Breast epithelium (tissue), 4 donors: ENCODE results near the gene SNPH. TPM values are rescaled to one million over a fixed set of nuclear protein-coding genes. Genes with fewer than 3 reads are reported as not detected.

Source experiments
- DNase-seq, 2 donors: peaks; one replicate each; pipeline ENCODE4 v3.0.0-alpha.2; 2019; ENCODE audit warnings: low spot score in 2 of 2
- H3K27ac ChIP-seq, 2 donors: fragments of 200-600 bp; sonication (generic) in 1 of 2; one replicate each; pipeline ENCODE4 v1.5.1; 2016 to 2019; ENCODE audit warnings: mild to moderate bottlenecking in 1 of 2
- H3K27me3 ChIP-seq, 2 donors: fragments of 200-600 bp; sonication (generic) in 1 of 2; one replicate each; pipeline versions ENCODE4 v1.5.1 to v1.6.0; 2017 to 2019; ENCODE audit warnings: control low read depth in 1 of 2, mild to moderate bottlenecking in 1 of 2
- H3K36me3 ChIP-seq: fragments of 200-600 bp; one replicate; pipeline ENCODE4 v1.5.1; 2019
- H3K4me1 ChIP-seq, 2 donors: fragments of 200-600 bp; sonication (generic); one replicate each; pipeline ENCODE4 v1.5.1; 2016 to 2019; ENCODE audit warnings: control low read depth in 1 of 2
- H3K4me3 ChIP-seq, 3 donors: fragments of 200-600 bp; sonication (generic); 1 replicate in 2 of 3; 2 replicates in 1 of 3; pipeline ENCODE4 v1.5.1; 2016 to 2019; ENCODE audit warnings: mild to moderate bottlenecking in 3 of 3, moderate library complexity in 2 of 3
- H3K9me3 ChIP-seq, 2 donors: fragments of 200-600 bp; sonication (generic) in 1 of 2; one replicate each; pipeline ENCODE4 v1.5.1; 2016 to 2019; ENCODE audit warnings: control low read depth in 1 of 2
- POLR2A ChIP-seq: fragments of 450-650 bp; IDR thresholded peaks from one replicate; pipeline ENCODE4 v1.6.1; 2016; ENCODE audit warnings: antibody characterized with exemption, mild to moderate bottlenecking, moderate library complexity
- POLR2AphosphoS5 ChIP-seq, 3 donors: sonication (generic); formaldehyde crosslinking; IDR thresholded peaks; one replicate each; pipeline ENCODE4 v1.6.1; 2017; ENCODE audit warnings: antibody characterized with exemption in 3 of 3
- intact Hi-C: fragments of 100-400 bp; cut with DNase I; formaldehyde crosslinking; loops from one replicate; pipeline ENCODE4 v1.15.1; 2023; ENCODE audit warnings: low total_unique reads
- total RNA-seq, 3 donors: library from RNA; depleted of rRNA; stranded (reverse); fragments of >200 nt; gene quantifications; one replicate each; pipeline ENCODE4 v1.1.0, GENCODE V29; 2016
- TF ChIP-seq, protein P1 (sequence below), 3 donors: fragments of 450-650 bp; IDR thresholded peaks; one replicate each; pipeline ENCODE4 v1.5.1; 2016 to 2017; ENCODE audit warnings: antibody characterized with exemption in 3 of 3, mild to moderate bottlenecking in 3 of 3, moderate library complexity in 3 of 3

The SNPH gene
- total RNA-seq, 3 donors from 2014 or later: 2.3 to 4.0 (median 3.5) TPM

DNA sequence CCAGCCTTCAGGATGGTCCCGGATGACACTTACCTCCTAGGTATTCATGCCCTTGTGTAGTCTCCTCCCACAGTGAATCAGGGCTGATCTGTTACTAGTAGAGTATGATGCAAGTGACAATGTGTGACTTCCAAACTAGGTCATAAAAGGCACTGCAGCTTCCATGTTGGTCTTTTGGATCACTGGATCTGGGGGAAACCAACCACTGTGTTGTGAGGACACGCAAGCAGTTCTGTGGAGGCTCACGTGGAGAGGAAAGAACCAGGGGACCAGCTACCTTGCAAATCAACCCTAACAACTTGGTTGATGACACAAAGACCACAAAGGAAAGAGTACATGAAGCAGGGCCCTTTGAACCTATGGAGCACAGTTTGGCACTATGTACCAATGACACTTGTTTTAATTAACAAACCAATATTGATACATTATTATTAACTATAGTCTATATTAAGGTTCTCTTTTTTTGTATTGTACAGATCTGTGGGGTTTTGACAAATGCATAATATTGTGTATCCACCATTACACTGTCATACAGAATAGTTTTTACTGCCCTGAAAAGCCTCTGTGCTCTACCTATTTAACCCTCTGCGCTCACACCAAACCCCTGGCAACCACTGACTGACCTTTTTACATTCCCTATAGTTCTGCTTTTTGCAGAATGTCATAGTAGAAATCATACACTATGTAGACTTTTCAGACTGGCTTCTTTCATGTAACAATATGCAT, 79.1 kb downstream of the SNPH start:
- H3K4me3 ChIP-seq: no peak overlapping the region
- H3K27me3 ChIP-seq: no peaks in the 10 kb centered on the region
- intact Hi-C loops: no loop called here
- no peaks in the 10 kb centered on the region for H3K36me3 ChIP-seq
- TF ChIP-seq POLR2AphosphoS5 (IDR thresholded peaks at IDR 0.05): no peak
- TF ChIP-seq, protein P1, sequence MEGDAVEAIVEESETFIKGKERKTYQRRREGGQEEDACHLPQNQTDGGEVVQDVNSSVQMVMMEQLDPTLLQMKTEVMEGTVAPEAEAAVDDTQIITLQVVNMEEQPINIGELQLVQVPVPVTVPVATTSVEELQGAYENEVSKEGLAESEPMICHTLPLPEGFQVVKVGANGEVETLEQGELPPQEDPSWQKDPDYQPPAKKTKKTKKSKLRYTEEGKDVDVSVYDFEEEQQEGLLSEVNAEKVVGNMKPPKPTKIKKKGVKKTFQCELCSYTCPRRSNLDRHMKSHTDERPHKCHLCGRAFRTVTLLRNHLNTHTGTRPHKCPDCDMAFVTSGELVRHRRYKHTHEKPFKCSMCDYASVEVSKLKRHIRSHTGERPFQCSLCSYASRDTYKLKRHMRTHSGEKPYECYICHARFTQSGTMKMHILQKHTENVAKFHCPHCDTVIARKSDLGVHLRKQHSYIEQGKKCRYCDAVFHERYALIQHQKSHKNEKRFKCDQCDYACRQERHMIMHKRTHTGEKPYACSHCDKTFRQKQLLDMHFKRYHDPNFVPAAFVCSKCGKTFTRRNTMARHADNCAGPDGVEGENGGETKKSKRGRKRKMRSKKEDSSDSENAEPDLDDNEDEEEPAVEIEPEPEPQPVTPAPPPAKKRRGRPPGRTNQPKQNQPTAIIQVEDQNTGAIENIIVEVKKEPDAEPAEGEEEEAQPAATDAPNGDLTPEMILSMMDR (IDR thresholded peaks at IDR 0.05): no peak
- H3K9me3 ChIP-seq: peaks cover 0 to 24% of the 10 kb centered on the region in 2 donors
- DNase-seq: no peak
- H3K4me1 ChIP-seq: no peaks in the 10 kb centered on the region
- no peak overlapping the region for H3K27ac ChIP-seq

DNA sequence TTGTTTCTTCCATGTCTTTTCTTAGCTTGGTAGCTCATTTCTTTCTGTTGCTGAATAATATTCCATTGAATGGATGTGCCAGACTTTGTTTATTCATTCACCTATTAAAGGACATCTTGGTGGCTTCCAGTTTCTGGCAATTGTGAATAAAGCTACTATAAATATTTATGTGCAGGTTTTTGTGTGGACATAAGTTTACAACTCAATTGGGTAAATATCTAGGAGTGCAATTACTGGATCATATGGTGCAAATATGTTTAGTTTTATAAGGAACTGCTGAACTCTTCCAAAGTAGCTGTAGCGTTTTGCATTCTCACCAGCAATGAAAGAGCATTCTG, 79.6 kb downstream of the SNPH start:
- no peak overlapping the region for H3K4me3 ChIP-seq
- no peaks in the 10 kb centered on the region for H3K27me3 ChIP-seq
- H3K27ac ChIP-seq: no peak overlapping the region
- no peak for DNase-seq
- intact Hi-C loops: no loop called here
- H3K9me3 ChIP-seq: peaks cover 0 to 24% of the 10 kb centered on the region in 2 donors
- TF ChIP-seq POLR2A (no peak), POLR2AphosphoS5 (IDR thresholded peaks at IDR 0.05) (no peak)
- TF ChIP-seq, protein P1 (IDR thresholded peaks at IDR 0.05): no peak
- H3K36me3 ChIP-seq: no peaks in the 10 kb centered on the region
- H3K4me1 ChIP-seq: no peaks in the 10 kb centered on the region

DNA sequence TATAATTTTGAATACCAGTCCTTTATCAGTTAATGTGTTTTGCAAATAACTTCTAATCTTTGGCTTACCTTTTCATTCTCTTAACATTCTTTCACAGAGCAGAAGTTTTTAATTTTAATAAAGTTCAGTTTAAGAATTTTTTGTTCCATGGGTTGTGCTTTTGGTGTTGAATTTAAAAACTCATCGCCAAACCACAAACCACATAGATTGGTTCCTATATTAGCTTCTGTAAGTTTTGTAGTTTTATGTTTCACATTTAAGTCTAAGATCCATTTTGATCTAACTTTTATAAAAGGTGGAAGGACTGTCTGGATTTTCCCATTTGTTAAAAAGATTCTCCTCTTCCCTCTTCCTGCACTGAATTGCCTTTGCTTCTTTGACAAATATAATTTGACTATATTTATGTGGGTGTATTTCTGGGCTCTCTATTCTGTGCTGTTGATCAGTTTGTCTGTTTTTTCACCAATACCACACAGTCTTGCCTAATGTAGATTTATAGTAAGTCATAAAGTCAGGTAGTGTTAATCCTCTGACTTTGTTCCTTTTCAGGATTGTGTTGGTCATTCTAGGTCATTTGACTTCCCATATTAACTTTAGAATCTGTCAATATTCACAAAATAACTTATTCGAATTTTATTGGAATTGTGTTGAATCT, 80.3 kb downstream of the SNPH start:
- TF ChIP-seq, protein P1 (IDR thresholded peaks at IDR 0.05): no peak
- TF ChIP-seq POLR2A (no peak), POLR2AphosphoS5 (IDR thresholded peaks at IDR 0.05) (no peak)
- Histone ChIP-seq H3K9me3 (peaks cover 0 to 24% of the 10 kb centered on the region in 2 donors), H3K36me3 (no peaks in the 10 kb centered on the region), H3K4me3 (no peak overlapping the region), H3K4me1 (no peaks in the 10 kb centered on the region), H3K27ac (no peak overlapping the region), H3K27me3 (no peaks in the 10 kb centered on the region)
- DNase-seq: no peak
- intact Hi-C loops: no loop called here

DNA sequence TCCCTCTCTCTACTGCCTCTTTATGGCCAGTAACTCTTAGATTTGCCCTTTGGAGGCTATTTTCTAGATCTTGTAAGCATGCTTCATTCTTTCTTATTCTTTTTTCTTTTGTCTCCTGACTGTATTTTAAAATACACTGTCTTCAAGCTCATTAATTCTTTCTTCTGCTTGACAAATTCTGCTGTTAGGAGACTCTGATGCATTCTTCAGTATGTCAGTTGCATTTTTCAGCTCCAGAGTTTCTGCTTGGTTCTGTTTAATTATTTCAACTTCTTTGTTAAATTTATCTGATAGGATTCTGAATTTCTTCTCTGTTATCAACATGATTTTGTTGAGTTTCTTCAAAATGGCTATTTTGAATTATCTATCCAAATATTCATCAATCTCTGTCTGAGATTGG, 87.9 kb downstream of the SNPH start:
- intact Hi-C loops: no loop called here
- Histone ChIP-seq H3K27ac (no peak overlapping the region), H3K4me3 (no peak overlapping the region), H3K36me3 (no peaks in the 10 kb centered on the region), H3K4me1 (no peaks in the 10 kb centered on the region), H3K27me3 (no peaks in the 10 kb centered on the region), H3K9me3 (peaks cover 0 to 6% of the 10 kb centered on the region in 2 donors)
- no peak for TF ChIP-seq POLR2AphosphoS5 (IDR thresholded peaks at IDR 0.05)
- TF ChIP-seq POLR2A: no peak
- TF ChIP-seq, protein P1 (IDR thresholded peaks at IDR 0.05): no peak
- no peak for DNase-seq

DNA sequence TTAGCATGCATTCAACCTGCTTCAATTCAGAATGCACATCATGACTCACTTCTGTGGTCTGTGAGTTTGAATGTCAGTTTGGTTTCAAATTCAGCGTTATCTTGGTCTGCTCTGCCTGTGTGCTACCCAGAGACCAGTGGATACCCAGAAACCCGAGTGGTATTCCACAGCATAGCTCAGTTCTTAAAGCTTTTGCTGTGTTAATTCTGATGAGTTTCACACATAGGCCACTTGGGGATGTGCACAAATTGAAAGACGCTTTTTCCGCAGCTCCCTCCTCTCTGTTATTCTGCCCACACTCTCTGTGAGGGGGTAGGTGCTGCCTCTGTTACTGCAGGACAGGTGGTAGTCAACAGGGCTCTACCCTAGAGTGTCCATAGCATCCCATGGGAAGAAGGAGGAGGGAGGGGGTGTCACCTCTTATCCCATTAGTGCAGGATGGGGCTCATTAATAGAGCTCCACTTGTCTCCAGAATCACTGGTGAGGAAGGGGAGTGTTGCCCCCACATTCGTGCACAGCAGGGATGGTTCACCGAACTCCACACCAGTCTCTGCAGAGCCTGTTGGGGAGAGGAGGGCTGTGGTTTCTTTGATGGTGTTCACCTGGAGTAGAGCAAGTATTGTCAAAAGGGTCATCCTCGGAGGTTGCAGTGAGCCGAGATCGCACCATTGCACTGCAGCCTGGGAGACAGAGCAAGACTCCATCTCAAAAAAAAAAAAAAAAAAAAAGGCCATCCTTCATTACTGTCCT, 92.0 kb downstream of the SNPH start:
- Histone ChIP-seq H3K36me3 (no peaks in the 10 kb centered on the region), H3K27ac (no peak overlapping the region), H3K4me3 (no peak overlapping the region), H3K27me3 (no peaks in the 10 kb centered on the region), H3K9me3 (no peaks in the 10 kb centered on the region), H3K4me1 (no peaks in the 10 kb centered on the region)
- TF ChIP-seq POLR2A (no peak), POLR2AphosphoS5 (IDR thresholded peaks at IDR 0.05) (no peak)
- TF ChIP-seq, protein P1 (IDR thresholded peaks at IDR 0.05): no peak
- no peak for DNase-seq
- intact Hi-C loops: no loop called here
